ENCODE measurements around the gene MICAL1. TPM values are rescaled to one million over a fixed set of nuclear protein-coding genes. Genes with fewer than 3 reads are reported as not detected.

Gene MICAL1
- total and polyA plus RNA-seq, 4 donors: 29.9 to 67.7 (median 57.4) TPM

Other genes with a start within 250 kb of the MICAL1 start
- 100 to 1,000 TPM; 255 to 300 TPM for gene CD164, start 73.3 kb downstream of the MICAL1 start, total RNA-seq
- gene CD164, start 73.3 kb downstream of the MICAL1 start, polyA plus RNA-seq: 100 to 1,000 TPM; 131 to 157 TPM
- gene PPIL6, start 15.1 kb downstream of the MICAL1 start, total RNA-seq: 10 to 100 TPM; 18.0 to 18.1 TPM
- gene PPIL6, start 15.1 kb downstream of the MICAL1 start, polyA plus RNA-seq: 1 to 10 TPM; 6.3 to 8.5 TPM
- gene SMPD2, start 15.0 kb downstream of the MICAL1 start, total RNA-seq: 10 to 100 TPM; 18.2 to 22.8 TPM
- 10 to 100 TPM; 17.4 to 21.5 TPM for gene SMPD2, start 15.0 kb downstream of the MICAL1 start, polyA plus RNA-seq
- 10 to 100 TPM in 1 of 2 donors, 1 to 10 TPM in 1; 7.5 to 13.9 TPM for gene ZBTB24, start 27.4 kb upstream of the MICAL1 start, total RNA-seq
- 1 to 10 TPM; 2.9 to 4.4 TPM for gene ZBTB24, start 27.4 kb upstream of the MICAL1 start, polyA plus RNA-seq
- gene AK9, start 235.4 kb upstream of the MICAL1 start, total RNA-seq: 10 to 100 TPM; 10.4 to 26.3 TPM
- 1 to 10 TPM; 4.1 TPM for gene AK9, start 235.4 kb upstream of the MICAL1 start, polyA plus RNA-seq
- 10 to 100 TPM; 18.9 to 20.4 TPM for gene FIG4, start 235.5 kb upstream of the MICAL1 start, total RNA-seq
- 10 to 100 TPM; 10.8 to 12.1 TPM for gene FIG4, start 235.5 kb upstream of the MICAL1 start, polyA plus RNA-seq